GM21390 (cell line): Measurements from ENCODE around the gene SPARCL1.

Source experiments
- ATAC-seq: cut with Tn5 transposase; IDR thresholded peaks from one replicate; pipeline ENCODE4 v1.9.1; 2021; ENCODE audit not compliant: unreplicated experiment

SPARCL1 gene

DNA sequence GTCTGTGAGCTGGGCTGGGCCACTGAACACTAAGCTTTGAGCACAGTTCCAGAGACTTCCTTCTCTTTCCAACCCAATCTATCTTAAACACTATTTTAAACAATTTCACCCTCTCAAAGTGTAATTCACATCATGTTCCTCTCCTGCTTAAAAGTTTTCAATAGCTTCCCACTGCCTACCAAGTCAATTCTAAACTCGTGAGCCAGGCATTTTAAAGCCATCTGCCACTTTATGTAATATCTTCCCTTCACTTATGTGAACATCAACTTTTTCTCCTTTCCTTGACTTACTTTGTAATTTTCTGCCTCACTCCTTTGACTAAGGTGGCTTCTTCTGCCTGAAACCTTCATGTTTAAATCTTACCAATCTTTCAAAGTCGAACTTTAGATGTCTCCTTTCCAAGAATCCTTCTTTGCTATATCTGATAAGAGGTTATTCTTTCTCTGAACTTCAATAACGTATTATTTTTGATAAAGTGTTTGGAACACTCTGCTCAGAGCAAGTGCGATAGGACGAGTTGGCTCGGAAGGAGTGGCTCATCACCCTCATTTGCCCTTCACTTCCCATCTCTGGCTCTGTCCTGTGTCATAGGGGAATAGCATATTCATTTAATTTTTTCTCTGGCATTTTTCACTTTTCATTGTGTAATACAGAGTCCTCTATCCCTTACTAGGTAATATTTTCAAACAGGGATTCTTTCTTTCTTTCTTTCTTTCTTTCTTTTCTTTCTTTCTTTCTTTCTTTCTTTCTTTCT is 13.0 kb upstream of the SPARCL1 start:
- no peak for ATAC-seq

DNA sequence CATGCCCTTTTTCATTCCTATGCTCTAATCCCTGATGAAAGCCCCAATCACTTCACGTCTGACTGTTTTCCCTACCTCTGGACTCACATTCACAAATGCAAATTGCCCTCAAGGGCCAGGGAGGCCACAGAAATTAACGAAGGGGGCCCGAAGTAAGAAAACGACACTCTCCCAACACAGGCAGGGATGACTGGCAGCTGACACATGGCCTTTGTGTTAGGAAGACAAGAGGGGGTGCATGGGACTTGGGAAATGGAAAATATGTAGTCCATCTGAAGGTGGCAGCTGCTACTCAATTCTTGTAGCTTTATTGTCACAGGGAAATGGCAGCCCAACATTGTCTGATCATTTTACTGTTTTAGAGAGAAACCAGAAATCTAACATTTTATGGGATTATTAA is 12.3 kb upstream of the SPARCL1 start:
- ATAC-seq, result no peak

GRCh38 chr4:87540146-87541058 is 11.2 kb upstream of the SPARCL1 start:
- no peak for ATAC-seq

DNA sequence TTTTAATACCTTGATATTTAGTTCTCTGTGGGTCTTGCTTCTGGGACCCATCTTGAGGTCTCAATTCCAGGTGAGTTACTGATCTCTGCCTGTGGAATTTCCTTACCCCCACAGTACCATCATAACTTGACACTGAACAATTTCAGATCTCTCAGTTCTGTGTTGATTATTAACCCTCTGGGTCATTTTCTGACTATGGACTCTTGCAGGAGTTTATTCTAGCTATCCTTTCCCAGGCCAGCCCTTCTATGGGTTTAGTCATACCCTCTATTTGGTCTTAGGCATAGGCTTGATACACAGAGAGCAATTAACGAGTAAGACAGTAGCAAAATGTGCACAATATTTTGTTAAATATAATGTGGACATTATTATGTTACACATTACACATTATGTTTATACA is 3.7 kb upstream of the SPARCL1 start:
- ATAC-seq, result no peak

DNA sequence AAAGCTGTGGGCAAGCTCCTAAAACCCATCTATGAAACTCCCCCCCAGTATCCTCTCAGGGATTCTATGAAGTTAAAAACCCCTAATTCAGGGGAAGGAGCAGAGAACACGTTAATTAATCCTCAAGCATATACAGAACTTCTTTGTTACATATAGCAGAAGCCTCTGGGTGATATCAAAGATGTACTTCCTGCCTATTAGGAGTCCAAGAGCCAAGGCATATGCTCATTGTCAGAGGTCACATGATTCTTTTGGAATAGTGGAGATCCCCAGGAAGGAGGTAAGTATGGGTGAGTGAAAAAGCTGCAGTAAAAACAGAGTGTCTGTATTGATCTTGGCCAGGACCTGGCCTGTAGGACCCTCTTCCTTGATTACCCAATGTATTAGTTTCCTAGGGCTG is 2.9 kb upstream of the SPARCL1 start:
- ATAC-seq, result no peak

DNA sequence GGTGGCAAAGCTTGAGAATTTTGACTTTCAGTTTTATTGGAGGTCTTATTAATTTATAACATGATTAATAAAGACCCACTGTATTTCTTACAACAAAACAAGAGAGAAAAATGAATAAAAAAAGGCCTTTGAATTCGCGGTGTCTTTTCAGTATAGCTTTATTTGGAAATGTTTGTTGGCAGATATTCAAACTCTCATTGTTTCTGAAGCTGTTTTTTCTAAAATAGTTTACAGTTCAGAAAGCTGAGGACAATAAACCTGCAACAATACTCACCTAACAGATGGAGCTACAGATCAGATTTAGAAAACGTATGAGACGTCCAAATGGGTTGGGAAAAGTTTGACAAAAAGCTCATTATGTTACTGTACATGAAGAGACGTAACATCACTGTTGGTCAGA is 2.4 kb upstream of the SPARCL1 start:
- ATAC-seq, result no peak

DNA sequence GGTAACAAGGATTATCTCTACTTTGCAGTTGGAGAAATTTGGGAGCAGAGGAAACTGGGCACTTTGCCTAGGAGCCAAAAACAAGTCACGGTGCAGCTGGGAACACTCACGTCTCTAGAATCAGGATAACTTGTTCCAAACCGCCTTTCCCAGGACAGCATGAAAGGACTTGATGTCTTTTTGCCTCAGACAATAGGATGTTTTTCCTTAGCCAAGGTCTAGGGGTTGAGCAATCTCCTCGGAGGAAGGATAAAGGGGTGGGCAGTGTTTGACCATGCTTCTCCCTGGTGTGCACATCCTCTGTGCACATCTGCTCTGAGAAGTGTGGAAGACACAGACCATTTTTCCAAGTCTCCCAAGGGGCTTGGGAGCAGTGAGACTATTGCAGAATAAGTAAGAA is 1.7 kb upstream of the SPARCL1 start:
- no peak for ATAC-seq

GRCh38 chr4:87530229-87530628 is 1.1 kb upstream of the SPARCL1 start:
- ATAC-seq, result no peak

GRCh38 chr4:87527431-87528220 is 1.6 kb downstream of the SPARCL1 start:
- ATAC-seq, result no peak

- ATAC-seq, result no peak
Measured at GRCh38 chr4:87525636-87526295, 3.4 kb downstream of the SPARCL1 start.

GRCh38 chr4:87524456-87524855 is 4.7 kb downstream of the SPARCL1 start:
- no peak for ATAC-seq

DNA sequence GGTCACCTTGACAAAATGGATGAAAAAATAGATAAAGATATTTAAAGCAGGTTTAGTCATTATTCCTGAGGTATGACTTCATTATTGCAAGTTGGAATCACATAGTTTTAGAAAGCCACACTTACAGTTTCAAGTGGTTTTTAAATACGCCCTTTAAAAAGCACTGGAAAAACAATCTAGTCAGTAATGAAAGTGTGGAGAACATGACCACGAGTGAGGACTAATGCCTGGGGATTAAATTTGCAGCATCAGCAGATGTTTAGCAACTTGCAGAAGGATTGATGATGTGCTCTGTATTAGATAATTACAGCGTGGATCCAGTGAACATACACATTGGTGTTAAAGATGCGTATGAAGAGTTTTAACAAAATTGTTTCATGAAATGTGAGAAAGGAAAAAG is 5.9 kb downstream of the SPARCL1 start:
- ATAC-seq, result no peak

DNA sequence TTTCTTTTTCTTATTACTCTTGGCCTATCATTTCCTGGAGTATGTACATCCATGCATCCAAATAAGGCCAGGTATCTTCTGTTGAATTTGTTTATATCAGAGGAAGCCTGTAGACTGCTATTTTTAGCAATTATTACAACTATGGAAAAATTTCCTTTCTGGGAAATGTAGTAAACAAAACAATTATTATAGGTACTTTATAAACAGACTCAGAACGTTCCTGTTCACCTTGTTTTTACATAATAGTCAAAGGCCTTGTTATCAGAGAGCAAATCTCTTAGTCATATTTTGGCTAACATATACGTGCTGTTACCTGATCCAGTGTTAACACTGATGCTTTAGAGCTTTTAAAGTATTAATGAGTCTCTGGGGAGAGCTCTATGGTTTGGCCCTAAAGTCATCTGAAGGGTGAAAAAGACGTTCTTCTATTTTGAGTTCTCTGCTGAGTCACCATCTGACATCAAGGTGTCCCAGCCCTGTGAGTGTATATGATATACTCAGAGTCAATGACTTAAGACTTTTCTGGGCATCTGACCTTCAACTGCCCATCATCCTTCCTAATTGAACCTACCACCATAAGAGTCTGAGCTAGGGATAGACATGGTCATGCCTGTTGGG is 7.3 kb downstream of the SPARCL1 start:
- peak; percentile 57 for ATAC-seq

GRCh38 chr4:87521319-87521718 is 7.9 kb downstream of the SPARCL1 start:
- ATAC-seq, result peak; percentile 6

DNA sequence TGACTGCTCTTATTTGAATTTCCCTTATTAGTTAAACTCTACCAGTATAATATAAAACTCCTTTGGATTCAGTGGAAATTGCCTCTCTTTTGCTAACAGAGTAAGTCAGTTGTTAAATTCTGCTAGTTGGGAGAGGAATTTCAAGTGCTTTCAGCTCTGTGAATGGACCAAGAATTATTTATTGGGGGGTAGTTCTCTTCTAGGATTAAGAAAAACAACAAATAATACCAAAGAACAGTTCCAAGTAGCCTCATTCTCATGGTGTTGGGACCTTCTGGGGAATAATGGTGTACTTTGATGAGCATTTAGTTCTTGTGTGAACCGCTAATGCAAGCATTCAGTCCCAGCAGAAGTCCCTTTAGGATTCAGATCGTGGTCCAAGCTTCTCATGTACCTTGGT is 11.6 kb downstream of the SPARCL1 start:
- no peak for ATAC-seq

- no peak for ATAC-seq
Measured at GRCh38 chr4:87516683-87517082, 12.5 kb downstream of the SPARCL1 start.

GRCh38 chr4:87512400-87512799 is 16.8 kb downstream of the SPARCL1 start:
- ATAC-seq, result no peak

- ATAC-seq, result no peak
Measured at GRCh38 chr4:87511500-87511899, 17.7 kb downstream of the SPARCL1 start.

DNA sequence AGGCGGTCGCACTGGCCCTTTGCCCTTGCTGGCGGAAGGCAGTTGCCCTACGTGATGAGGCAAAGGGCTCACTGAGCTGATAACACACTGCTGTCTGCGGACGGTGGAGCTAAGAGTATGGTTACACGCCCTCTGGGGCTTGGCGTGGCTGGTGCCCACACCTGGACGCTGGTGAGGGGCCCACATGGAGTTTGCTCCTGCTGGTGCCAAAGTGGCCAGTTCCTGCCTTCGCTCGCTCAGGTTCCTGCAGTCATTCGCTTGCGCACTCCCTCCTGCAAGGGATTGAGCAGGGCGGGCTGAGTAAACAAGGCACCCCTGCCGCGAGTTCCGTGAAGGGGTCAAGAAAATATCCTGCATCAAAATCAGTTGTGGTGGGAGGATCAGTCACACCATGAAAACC is 18.4 kb downstream of the SPARCL1 start:
- no peak for ATAC-seq

DNA sequence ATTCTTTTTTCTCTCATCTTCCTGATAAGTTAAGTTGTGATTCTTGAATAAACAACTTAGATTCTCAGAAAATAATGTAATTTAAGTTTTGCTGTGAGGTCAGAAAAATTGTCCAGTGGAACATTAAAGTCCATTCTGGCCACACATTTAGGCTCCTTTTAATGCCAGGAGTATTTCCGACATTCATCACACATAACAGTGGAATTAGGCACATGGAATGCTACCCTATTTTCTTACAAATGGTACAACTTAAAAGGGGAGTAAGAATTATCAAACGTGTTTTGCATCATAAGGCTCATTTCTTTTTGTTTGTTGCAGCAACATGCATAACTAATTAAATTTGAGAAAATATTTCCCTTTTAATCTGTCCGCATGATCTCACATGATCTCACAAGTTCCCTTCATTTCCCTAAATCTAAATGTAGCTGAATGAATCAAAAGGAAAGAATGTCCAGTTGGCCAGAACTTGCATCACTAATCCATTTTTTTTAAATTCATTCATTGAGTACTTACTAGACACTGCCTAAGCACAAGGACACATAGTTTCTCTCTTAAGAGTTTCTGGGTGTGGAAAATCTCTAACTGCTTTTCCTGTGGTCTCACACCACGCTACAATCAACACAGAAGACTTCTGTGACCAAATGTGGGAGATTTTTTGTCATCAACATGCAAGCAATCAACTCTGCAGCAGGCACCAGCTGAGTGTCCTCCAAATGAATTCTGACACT is 22.0 kb downstream of the SPARCL1 start:
- ATAC-seq, result no peak
